ENCODE measurements around the gene SCRN2.
A peak's percentile ranks its signal among the peaks of the same experiment; 100 is the strongest.

SCRN2 gene

GRCh38 chr17:47840742-47841487, at the start of gene SCRN2:
SCRN2 (minus strand) TSS chr17:47841273; CDS start chr17:47840843, 430 bp downstream.
- DNase-seq (ENCODE audit: low read depth in 2 of 2), result peak; percentile 45 to 46

GRCh38 chr17:47889734-47890529, 48.9 kb upstream of the SCRN2 start:
- peak in 1 of 2 experiments; percentile 32 for DNase-seq (ENCODE audit: low read depth in 2 of 2)

GRCh38 chr17:47888293-47888692, 47.2 kb upstream of the SCRN2 start:
- DNase-seq (ENCODE audit: low read depth in 2 of 2), result no peak

- DNase-seq (ENCODE audit: low read depth in 2 of 2), result no peak
These were observed 44.0 kb upstream of the SCRN2 start for GRCh38 chr17:47884905-47885730.

GRCh38 chr17:47884427-47884740, 43.3 kb upstream of the SCRN2 start:
- DNase-seq (ENCODE audit: low read depth in 2 of 2), result no peak

- no peak for DNase-seq (ENCODE audit: low read depth in 2 of 2)
These were observed 42.7 kb upstream of the SCRN2 start for GRCh38 chr17:47883589-47884426.

GRCh38 chr17:47882695-47883588, 41.9 kb upstream of the SCRN2 start:
- no peak for DNase-seq (ENCODE audit: low read depth in 2 of 2)

GRCh38 chr17:47882247-47882646, 41.2 kb upstream of the SCRN2 start:
- DNase-seq (ENCODE audit: low read depth in 2 of 2), result no peak

GRCh38 chr17:47879776-47880454, 38.8 kb upstream of the SCRN2 start:
- DNase-seq (ENCODE audit: low read depth in 2 of 2), result no peak

GRCh38 chr17:47879028-47879585, 38.0 kb upstream of the SCRN2 start:
- DNase-seq (ENCODE audit: low read depth in 2 of 2), result no peak

GRCh38 chr17:47878203-47879027, 37.3 kb upstream of the SCRN2 start:
- no peak for DNase-seq (ENCODE audit: low read depth in 2 of 2)

GRCh38 chr17:47877368-47878034, 36.4 kb upstream of the SCRN2 start:
- DNase-seq (ENCODE audit: low read depth in 2 of 2), result no peak

- no peak for DNase-seq (ENCODE audit: low read depth in 2 of 2)
These were observed 34.2 kb upstream of the SCRN2 start for GRCh38 chr17:47875011-47875985.

- DNase-seq (ENCODE audit: low read depth in 2 of 2), result no peak
These were observed 32.4 kb upstream of the SCRN2 start for GRCh38 chr17:47873200-47874090.

- no peak for DNase-seq (ENCODE audit: low read depth in 2 of 2)
These were observed 31.6 kb upstream of the SCRN2 start for GRCh38 chr17:47872651-47873161.
